Measurements from ENCODE around the gene CSHL1.
"Not testable (repeated sequence)": the region's sequence is repeated elsewhere in the genome, so short reads cannot be mapped to it uniquely, and the experiment has no call there.

Gene CSHL1

GRCh38 chr17:63918789-63919305, 7.8 kb upstream of the CSHL1 start, which contains the start of gene GH1:
TSS of gene GH1 (minus strand) at chr17:63918839. CDS start at chr17:63918776, 63 bp downstream.
- not testable (repeated sequence) for DNase-seq (ENCODE audit: low spot score)

GRCh38 chr17:63918305-63918704, 7.2 kb upstream of the CSHL1 start:
- no peak for DNase-seq (ENCODE audit: low spot score)

GRCh38 chr17:63917646-63918045, 6.6 kb upstream of the CSHL1 start:
- no peak for DNase-seq (ENCODE audit: low spot score)

DNA sequence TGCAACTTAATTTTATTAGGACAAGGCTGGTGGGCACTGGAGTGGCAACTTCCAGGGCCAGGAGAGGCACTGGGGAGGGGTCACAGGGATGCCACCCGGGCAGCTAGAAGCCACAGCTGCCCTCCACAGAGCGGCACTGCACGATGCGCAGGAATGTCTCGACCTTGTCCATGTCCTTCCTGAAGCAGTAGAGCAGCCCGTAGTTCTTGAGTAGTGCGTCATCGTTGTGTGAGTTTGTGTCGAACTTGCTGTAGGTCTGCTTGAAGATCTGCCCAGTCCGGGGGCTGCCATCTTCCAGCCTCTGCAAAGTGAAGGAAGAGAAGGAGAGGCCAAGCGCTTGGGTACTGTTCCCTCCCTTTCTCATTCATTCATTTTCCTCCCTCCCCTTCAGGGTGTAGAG, 6.1 kb upstream of the CSHL1 start:
- DNase-seq (ENCODE audit: low spot score): not testable (repeated sequence)

GRCh38 chr17:63916566-63917185, 5.6 kb upstream of the CSHL1 start:
- no peak for DNase-seq (ENCODE audit: low spot score)

DNA sequence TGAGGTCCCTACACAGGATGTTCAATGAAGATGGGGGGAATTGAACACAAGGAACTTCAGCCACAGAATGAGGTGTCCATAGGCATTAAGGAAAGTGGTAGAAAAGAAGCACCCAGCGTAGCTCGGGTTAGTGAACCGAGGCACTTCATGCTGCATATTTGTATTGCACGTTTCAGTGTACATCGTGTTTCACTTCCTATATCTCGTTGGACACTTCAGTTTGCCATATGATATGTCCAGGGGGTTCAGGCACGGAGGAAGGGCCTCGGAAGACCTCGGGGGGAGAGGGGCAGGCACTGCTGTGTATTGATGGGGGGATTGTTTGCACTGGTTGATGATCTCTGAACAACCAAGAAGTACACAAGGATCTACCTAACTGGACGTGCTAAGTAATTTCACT, 4.7 kb upstream of the CSHL1 start:
- not testable (repeated sequence) for DNase-seq (ENCODE audit: low spot score)

GRCh38 chr17:63914471-63914870, 3.4 kb upstream of the CSHL1 start:
- no peak for DNase-seq (ENCODE audit: low spot score)

- no peak for DNase-seq (ENCODE audit: low spot score)
Observed at GRCh38 chr17:63911657-63912100, 621 bp upstream of the CSHL1 start.

DNA sequence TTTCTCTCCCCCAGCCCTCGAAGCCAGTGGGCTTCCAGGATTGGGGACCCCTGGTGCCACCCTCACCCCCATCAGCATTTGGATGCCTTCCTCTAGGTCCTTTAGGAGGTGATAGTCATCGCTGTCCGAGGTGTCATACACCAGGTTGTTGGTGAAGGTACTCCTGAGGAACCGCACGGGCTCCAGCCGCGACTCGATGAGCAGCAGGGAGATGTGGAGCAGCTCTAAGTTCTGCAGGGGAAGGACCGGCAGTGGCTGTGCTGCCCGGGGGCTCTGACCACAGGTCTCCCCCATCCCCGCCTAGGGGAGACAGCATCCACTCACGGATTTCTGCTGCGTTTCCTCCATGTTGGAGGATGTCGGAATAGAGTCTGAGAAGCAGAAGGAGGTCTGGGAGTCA, 962 bp downstream of the CSHL1 start:
- DNase-seq (ENCODE audit: low spot score): no peak

- not testable (repeated sequence) for DNase-seq (ENCODE audit: low spot score)
Observed at GRCh38 chr17:63909586-63909985, 1.5 kb downstream of the CSHL1 start.

DNA sequence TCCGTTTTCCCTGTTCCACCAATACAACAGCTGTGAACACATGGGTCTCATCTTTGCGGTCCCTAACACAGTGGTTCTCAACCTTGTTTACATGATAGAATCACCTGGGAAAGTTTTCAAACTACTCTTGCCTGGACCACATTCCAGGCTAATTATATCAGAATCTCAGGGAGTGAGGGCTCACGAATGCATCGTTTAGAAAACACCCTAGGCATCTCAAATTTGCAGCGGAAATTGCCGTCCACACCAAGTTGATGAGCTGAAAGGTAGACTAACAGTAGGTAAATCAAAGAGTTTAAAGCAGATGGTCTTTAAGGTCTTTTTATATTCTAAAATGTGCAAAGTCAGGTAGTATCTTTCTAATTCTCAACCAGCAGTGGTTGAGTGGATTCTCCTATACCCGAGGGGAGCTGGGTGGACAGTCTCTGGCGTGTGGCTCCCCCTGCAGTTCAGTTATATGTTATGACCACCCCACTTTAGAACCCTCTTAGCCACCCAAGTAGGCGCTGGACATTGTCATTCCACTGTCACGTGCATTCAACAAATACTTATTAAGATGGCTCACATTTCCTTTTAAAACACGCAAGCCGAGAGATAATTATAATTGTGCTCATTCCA, 3.8 kb downstream of the CSHL1 start:
- not testable (repeated sequence) for DNase-seq (ENCODE audit: low spot score)

- DNase-seq (ENCODE audit: low spot score): not testable (repeated sequence)
Observed at GRCh38 chr17:63904796-63905195, 6.3 kb downstream of the CSHL1 start.

- not testable (repeated sequence) for DNase-seq (ENCODE audit: low spot score)
Observed at GRCh38 chr17:63903787-63904201, 7.3 kb downstream of the CSHL1 start.

- DNase-seq (ENCODE audit: low spot score): not testable (repeated sequence)
Observed at GRCh38 chr17:63901971-63902370, 9.1 kb downstream of the CSHL1 start.

DNA sequence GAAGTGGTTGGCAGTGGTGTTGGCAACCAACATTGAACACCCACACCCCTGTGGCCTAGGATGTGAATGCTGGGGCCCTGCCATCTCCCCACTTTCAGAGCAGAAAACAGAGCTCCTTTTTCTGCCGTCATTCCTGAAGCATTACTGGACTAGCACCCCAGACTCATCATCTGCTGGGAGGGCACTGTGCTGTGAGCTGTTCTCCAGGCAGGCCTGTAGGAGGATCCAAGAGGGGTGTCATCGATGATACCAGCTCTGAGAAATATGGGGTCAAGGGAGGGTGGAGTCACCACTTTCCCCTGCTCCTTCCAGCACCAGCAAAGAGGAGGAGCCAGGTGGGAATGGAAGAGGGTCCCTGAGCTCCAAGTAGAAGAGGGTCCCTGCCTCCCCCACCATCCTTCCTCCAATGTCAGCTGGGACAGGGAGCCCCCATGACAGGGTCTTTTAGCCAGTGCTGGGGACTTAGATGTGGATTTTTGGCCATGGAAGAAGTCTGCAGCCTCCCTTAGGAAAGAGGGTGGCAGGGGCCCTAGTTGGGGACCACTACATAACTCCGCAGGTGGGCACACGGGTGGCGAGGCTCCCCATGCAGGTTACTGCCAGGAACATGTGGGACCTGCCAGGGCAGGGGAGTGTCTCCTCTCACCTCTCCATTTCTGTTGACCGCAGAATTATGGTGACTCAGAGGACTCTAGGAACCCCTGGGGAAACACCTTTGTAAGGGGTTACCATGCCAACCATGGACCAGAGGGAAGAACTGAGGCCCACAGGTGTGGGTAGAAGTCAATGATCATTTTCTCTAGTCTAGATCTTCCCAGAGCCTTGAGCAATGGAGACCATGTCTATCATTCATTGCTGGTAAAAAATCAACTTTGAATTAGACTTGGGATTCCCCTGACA, 11.9 kb downstream of the CSHL1 start:
- DNase-seq (ENCODE audit: low spot score): peak; percentile 54

GRCh38 chr17:63896524-63897354, 14.3 kb downstream of the CSHL1 start, which contains the start of gene CSH1:
TSS of gene CSH1 (minus strand) at chr17:63896574. CDS start at chr17:63896511, 63 bp downstream.
- DNase-seq (ENCODE audit: low spot score): not testable (repeated sequence)

- not testable (repeated sequence) for DNase-seq (ENCODE audit: low spot score)
Observed at GRCh38 chr17:63894821-63895220, 16.2 kb downstream of the CSHL1 start.

DNA sequence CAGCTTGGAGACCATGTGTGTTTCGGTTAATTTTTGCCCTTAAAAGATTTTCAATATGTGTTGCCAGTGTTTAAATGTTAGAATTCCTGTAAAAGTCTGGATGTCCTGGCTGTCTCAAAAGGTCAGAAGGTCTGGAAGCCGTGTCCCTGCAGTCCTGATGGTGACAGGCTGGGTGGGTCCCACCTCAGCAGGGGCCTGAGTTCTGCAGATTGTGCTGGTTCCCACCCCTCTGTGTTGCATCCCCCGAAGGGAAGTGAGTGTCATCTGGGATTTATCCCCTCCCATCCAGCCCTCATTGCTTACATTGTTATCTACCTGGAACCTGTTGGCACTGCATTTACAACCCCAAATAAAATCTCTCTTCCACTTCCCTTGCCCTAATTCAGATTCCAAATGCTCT, 17.0 kb downstream of the CSHL1 start:
- not testable (repeated sequence) for DNase-seq (ENCODE audit: low spot score)

GRCh38 chr17:63892316-63893037, 18.6 kb downstream of the CSHL1 start:
- DNase-seq (ENCODE audit: low spot score): peak; percentile 22

- DNase-seq (ENCODE audit: low spot score): not testable (repeated sequence)
Observed at GRCh38 chr17:63889026-63889848, 21.8 kb downstream of the CSHL1 start.
